Ascending aorta (tissue), 2 donors: ENCODE results near the gene MB. TPM values are rescaled to one million over a fixed set of nuclear protein-coding genes. Genes with fewer than 3 reads are reported as not detected.

Experiments used
- DNase-seq, 2 donors: peaks; one replicate each; pipeline ENCODE4 v3.0.0-alpha.2; 2019; ENCODE audit warnings: low spot score in 2 of 2
- H3K27ac ChIP-seq, 2 donors: fragments of 200-600 bp; sonication (generic); one replicate each; pipeline ENCODE4 v1.5.1; 2016 to 2017; ENCODE audit warnings: mild to moderate bottlenecking in 1 of 2
- H3K27me3 ChIP-seq: fragments of 200-600 bp; sonication (generic); one replicate; pipeline ENCODE4 v1.5.1; 2017
- H3K36me3 ChIP-seq, 2 donors: fragments of 200-600 bp; sonication (generic); one replicate each; pipeline ENCODE4 v1.5.1; 2016
- H3K4me1 ChIP-seq, 2 donors: fragments of 200-600 bp; sonication (generic); one replicate each; pipeline ENCODE4 v1.5.1; 2016 to 2017; ENCODE audit warnings: mild to moderate bottlenecking in 1 of 2
- H3K4me3 ChIP-seq, 2 donors: fragments of 200-600 bp; sonication (generic); one replicate each; pipeline ENCODE4 v1.5.1; 2016 to 2017; ENCODE audit warnings: mild to moderate bottlenecking in 1 of 2
- H3K9me3 ChIP-seq, 2 donors: fragments of 200-600 bp; sonication (generic); one replicate each; pipeline ENCODE4 v1.5.1; 2016
- intact Hi-C: fragments of 100-400 bp; cut with DNase I; formaldehyde crosslinking; loops from one replicate; pipeline ENCODE4 v1.15.1; 2023
- total RNA-seq: library from RNA; depleted of rRNA; stranded (reverse); fragments of >200 nt; gene quantifications from one replicate; pipeline ENCODE4 v1.1.0, GENCODE V29; 2016
- TF ChIP-seq, protein P1 (sequence below), 3 experiments: fragments of 200-600 bp in 2 of 3; fragments of 450-650 bp in 1 of 3; sonication (generic) in 2 of 3; IDR thresholded peaks; one replicate each; pipeline ENCODE4 v1.5.1; 2016 to 2019; ENCODE audit warnings: antibody characterized with exemption in 3 of 3, mild to moderate bottlenecking in 1 of 3, moderate library complexity in 1 of 3

MB gene
- total RNA-seq, 1 donor from 2014 or later: not detected

GRCh38 chr22:35561796-35562526, 55.2 kb downstream of the MB start:
- intact Hi-C loops: no loop called here
- H3K4me3 ChIP-seq: no peak overlapping the region
- TF ChIP-seq, protein P1, sequence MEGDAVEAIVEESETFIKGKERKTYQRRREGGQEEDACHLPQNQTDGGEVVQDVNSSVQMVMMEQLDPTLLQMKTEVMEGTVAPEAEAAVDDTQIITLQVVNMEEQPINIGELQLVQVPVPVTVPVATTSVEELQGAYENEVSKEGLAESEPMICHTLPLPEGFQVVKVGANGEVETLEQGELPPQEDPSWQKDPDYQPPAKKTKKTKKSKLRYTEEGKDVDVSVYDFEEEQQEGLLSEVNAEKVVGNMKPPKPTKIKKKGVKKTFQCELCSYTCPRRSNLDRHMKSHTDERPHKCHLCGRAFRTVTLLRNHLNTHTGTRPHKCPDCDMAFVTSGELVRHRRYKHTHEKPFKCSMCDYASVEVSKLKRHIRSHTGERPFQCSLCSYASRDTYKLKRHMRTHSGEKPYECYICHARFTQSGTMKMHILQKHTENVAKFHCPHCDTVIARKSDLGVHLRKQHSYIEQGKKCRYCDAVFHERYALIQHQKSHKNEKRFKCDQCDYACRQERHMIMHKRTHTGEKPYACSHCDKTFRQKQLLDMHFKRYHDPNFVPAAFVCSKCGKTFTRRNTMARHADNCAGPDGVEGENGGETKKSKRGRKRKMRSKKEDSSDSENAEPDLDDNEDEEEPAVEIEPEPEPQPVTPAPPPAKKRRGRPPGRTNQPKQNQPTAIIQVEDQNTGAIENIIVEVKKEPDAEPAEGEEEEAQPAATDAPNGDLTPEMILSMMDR (IDR thresholded peaks at IDR 0.05): no peak

GRCh38 chr22:35560824-35561223, 56.3 kb downstream of the MB start:
- Histone ChIP-seq H3K27ac (no peak overlapping the region), H3K4me1 (no peaks in the 10 kb centered on the region), H3K27me3 (no peaks in the 10 kb centered on the region), H3K36me3 (no peaks in the 10 kb centered on the region), H3K9me3 (no peaks in the 10 kb centered on the region), H3K4me3 (no peak overlapping the region)
- TF ChIP-seq, protein P1 (IDR thresholded peaks at IDR 0.05): no peak
- intact Hi-C loops: no loop called here
- no peak for DNase-seq

More at GRCh38 chr22:35561796-35562526, 55.2 kb downstream of the MB start:
- no peaks in the 10 kb centered on the region for H3K27me3 ChIP-seq
- DNase-seq: no peak
- H3K9me3 ChIP-seq: no peaks in the 10 kb centered on the region
- H3K4me1 ChIP-seq: no peaks in the 10 kb centered on the region
- no peak overlapping the region for H3K27ac ChIP-seq
- no peaks in the 10 kb centered on the region for H3K36me3 ChIP-seq

- Histone ChIP-seq H3K36me3 (no peaks in the 10 kb centered on the region), H3K9me3 (no peaks in the 10 kb centered on the region), H3K27ac (no peak overlapping the region), H3K4me1 (no peaks in the 10 kb centered on the region), H3K27me3 (no peaks in the 10 kb centered on the region), H3K4me3 (no peak overlapping the region)
- intact Hi-C loops: no loop called here
- TF ChIP-seq, protein P1 (IDR thresholded peaks at IDR 0.05): no peak
- no peak for DNase-seq
These were observed 56.8 kb downstream of the MB start for GRCh38 chr22:35560366-35560765.

- no peaks in the 10 kb centered on the region for H3K36me3 ChIP-seq
- no peaks in the 10 kb centered on the region for H3K9me3 ChIP-seq
- no peaks in the 10 kb centered on the region for H3K27me3 ChIP-seq
- no peak overlapping the region for H3K27ac ChIP-seq
- TF ChIP-seq, protein P1 (IDR thresholded peaks at IDR 0.05): no peak
- no peak for DNase-seq
- no peaks in the 10 kb centered on the region for H3K4me1 ChIP-seq
- intact Hi-C loops: no loop called here
- H3K4me3 ChIP-seq: no peak overlapping the region
These were observed 57.6 kb downstream of the MB start for GRCh38 chr22:35559354-35560005.

GRCh38 chr22:35558719-35559118, 58.4 kb downstream of the MB start:
- no peak overlapping the region for H3K4me3 ChIP-seq
- no peak for DNase-seq
- no peaks in the 10 kb centered on the region for H3K4me1 ChIP-seq
- no peaks in the 10 kb centered on the region for H3K9me3 ChIP-seq
- H3K27ac ChIP-seq: no peak overlapping the region
- H3K36me3 ChIP-seq: no peaks in the 10 kb centered on the region
- no peaks in the 10 kb centered on the region for H3K27me3 ChIP-seq
- TF ChIP-seq, protein P1 (IDR thresholded peaks at IDR 0.05): no peak
- intact Hi-C loops: no loop called here
